ENCODE measurements around the gene TSG101.

- TF ChIP-seq CTCF (optimal IDR thresholded peaks at IDR 0.05 in 1 of 3, IDR thresholded peaks at IDR 0.05 in 1 of 3, conservative IDR thresholded peaks at IDR 0.05 in 1 of 3; ENCODE audit: extremely low read depth in 1 of 3, insufficient read depth in 2 of 3, low read length in 3 of 3) (no peak), EZH2 (IDR thresholded peaks at IDR 0.05; ENCODE audit: low read length) (no peak)
Measured at GRCh38 chr11:18459634-18460033, 67.1 kb downstream of the TSG101 start.

Measured in keratinocyte (primary cell).